DMS 273 (cell line): ENCODE measurements around the gene NEURL4.

Source experiments
- DNase-seq: peaks from one replicate; lab custom pipeline; 2025; ENCODE audit not compliant: unreplicated experiment; lab: John Stamatoyannopoulos, UW

The NEURL4 gene

GRCh38 chr17:7281074-7281952, 47.8 kb downstream of the NEURL4 start, which contains the start of gene SLC2A4:
Gene SLC2A4 (plus strand): TSS chr17:7281718. CDS start chr17:7281935, 217 bp downstream.
- DNase-seq = peak; percentile 97

- DNase-seq = peak; percentile 93
Measured at GRCh38 chr17:7280519-7281073, 48.5 kb downstream of the NEURL4 start.

- DNase-seq = no peak
Measured at GRCh38 chr17:7279448-7279847, 49.7 kb downstream of the NEURL4 start.

GRCh38 chr17:7266784-7267183, 62.4 kb downstream of the NEURL4 start:
- no peak for DNase-seq
